ENCODE results near the gene NOLC1.

DNA sequence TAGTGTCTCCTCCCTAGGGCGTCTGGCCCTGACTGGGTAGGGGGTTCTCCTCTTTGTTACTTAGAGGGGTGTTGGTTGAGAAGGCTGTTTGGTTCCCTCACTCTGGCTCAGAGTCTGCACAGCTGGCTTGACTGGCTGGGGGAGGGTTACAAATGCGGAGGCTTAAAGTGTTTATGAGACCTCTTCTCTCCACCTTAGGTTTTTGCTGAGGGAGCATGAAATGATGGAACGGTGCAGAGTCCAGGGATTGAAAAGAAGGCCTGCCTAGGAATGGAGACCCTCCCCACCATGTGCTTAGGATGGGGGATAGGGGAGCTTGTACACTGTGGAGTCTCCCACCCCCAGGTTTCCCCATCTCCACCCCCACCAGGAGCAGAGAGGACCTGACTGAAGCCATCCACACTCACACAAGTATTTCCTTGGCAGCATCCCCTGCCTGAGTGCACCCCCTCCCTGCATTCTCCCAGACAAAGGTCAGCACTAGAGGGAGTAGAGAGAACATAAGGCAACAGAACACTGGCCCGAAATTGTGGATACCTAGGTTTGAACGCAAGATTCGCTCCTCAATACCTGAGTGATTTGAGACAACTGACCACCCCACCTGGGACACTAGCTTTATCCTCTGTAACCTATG, 30.3 kb upstream of the NOLC1 start:
- no peak for TF ChIP-seq POLR2AphosphoS5 (IDR thresholded peaks at IDR 0.05; ENCODE audit: borderline replicate concordance, low read depth, low read length)
- TF ChIP-seq EZH2 (IDR thresholded peaks at IDR 0.05): no peak
- TF ChIP-seq FOXP2 (optimal IDR thresholded peaks at IDR 0.05; ENCODE audit: control extremely low read depth, extremely low read length, insufficient read depth): no peak
